DOHH2 (cell line): ENCODE results near the gene PCNX2.

Experiments used
- H3F3A ChIP-seq: fragments of 200-600 bp; sonication (generic), shearing (Covaris generic); 2 replicates; pipeline ENCODE4 v1.6.0; 2016; ENCODE audit warnings: antibody characterized with exemption, mild to moderate bottlenecking; ENCODE audit not compliant: control insufficient read depth, insufficient read depth
- H3K27ac ChIP-seq: fragments of 200-600 bp; sonication (generic); 2 replicates; pipeline ENCODE4 v1.5.1; 2014; ENCODE audit warnings: low read depth, mild to moderate bottlenecking, low read length, moderate library complexity
- H3K27me3 ChIP-seq: fragments of 200-600 bp; sonication (generic); 2 replicates; pipeline ENCODE4 v1.6.1; 2014; ENCODE audit warnings: mild to moderate bottlenecking, low read length, mixed read lengths; ENCODE audit not compliant: control insufficient read depth
- H3K36me3 ChIP-seq: fragments of 200-600 bp; sonication (generic); 2 replicates; pipeline ENCODE4 v1.6.1; 2014; ENCODE audit warnings: mild to moderate bottlenecking, low read length, moderate library complexity, mixed read lengths; ENCODE audit not compliant: control insufficient read depth
- H3K4me1 ChIP-seq: fragments of 200-600 bp; sonication (generic); 2 replicates; pipeline ENCODE4 v1.6.1; 2014; ENCODE audit warnings: mild to moderate bottlenecking, low read length, mixed read lengths; ENCODE audit not compliant: control insufficient read depth
- H3K4me2 ChIP-seq: fragments of 200-600 bp; sonication (generic); 2 replicates; pipeline ENCODE4 v1.6.0; 2014; ENCODE audit warnings: mild to moderate bottlenecking, low read length, moderate library complexity
- H3K4me3 ChIP-seq: fragments of 200-600 bp; sonication (generic); 2 replicates; pipeline ENCODE4 v1.5.1; 2014; ENCODE audit warnings: mild to moderate bottlenecking, low read length, mixed read lengths
- H3K79me2 ChIP-seq: fragments of 200-600 bp; sonication (generic); 2 replicates; pipeline ENCODE4 v1.6.1; 2014; ENCODE audit warnings: mild to moderate bottlenecking, low read length, mixed read lengths; ENCODE audit not compliant: control insufficient read depth
- H3K9me2 ChIP-seq: fragments of 200-600 bp; sonication (generic); replicated peaks from 2 replicates; pipeline ENCODE4 v1.6.1; 2014; ENCODE audit warnings: mild to moderate bottlenecking, low read length, mixed read lengths; ENCODE audit not compliant: control insufficient read depth
- H3K9me3 ChIP-seq: fragments of 200-600 bp; sonication (generic); 2 replicates; pipeline ENCODE4 v1.6.1; 2014; ENCODE audit warnings: antibody characterized with exemption, low read length, mixed read lengths; ENCODE audit not compliant: control insufficient read depth, insufficient read depth
- H4K20me1 ChIP-seq: fragments of 200-600 bp; sonication (generic); 2 replicates; pipeline ENCODE4 v1.6.0; 2014; ENCODE audit warnings: low read depth, mild to moderate bottlenecking, antibody characterized with exemption, low read length, moderate library complexity; ENCODE audit not compliant: control insufficient read depth, insufficient read depth
- EZH2phosphoT487 ChIP-seq: fragments of 200-600 bp; sonication (generic); IDR thresholded peaks from 2 replicates; pipeline ENCODE4 v1.6.1; 2017; ENCODE audit warnings: borderline replicate concordance, mild to moderate bottlenecking, antibody characterized with exemption, low read length, moderate library complexity, mixed read lengths
- TF ChIP-seq, protein P1 (sequence below): fragments of 200-600 bp; sonication (generic); IDR thresholded peaks from one replicate; pipeline ENCODE4 v1.5.1; 2014; ENCODE audit warnings: antibody characterized with exemption, mild to moderate bottlenecking, low read depth, low read length; ENCODE audit not compliant: poor library complexity, severe bottlenecking

The PCNX2 gene

DNA sequence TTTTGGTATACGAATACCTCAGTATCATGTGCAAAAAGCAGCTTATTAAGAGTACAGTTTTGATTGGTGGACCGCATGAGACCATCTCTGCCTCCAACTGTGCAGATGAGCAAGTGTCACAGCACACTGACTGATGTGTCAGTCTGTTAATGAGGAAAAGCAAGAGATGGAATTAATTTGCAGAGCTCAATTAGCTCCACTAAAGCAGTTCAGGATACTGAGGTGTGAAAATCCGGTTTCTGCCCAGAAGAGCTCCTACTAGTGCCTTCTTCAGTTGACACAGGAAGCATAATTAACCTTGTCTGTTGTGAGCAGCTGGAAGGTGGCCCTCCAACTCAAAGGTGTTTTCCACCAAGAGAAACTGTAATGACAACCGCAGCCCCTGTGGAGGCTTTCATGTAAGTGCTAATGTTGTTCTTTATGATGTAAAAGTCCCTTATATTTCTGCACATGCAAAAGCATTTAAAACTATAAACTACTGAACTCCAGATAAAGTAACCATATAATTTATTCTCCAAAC, 44.3 kb downstream of the PCNX2 start:
- H4K20me1 ChIP-seq: no peaks in the 10 kb centered on the region
- H3K79me2 ChIP-seq: no peaks in the 10 kb centered on the region
- no peaks in the 10 kb centered on the region for H3K9me2 ChIP-seq
- no peaks in the 10 kb centered on the region for H3F3A ChIP-seq
- H3K4me1 ChIP-seq: no peaks in the 10 kb centered on the region
- no peak overlapping the region for H3K4me2 ChIP-seq
- 0 out of 2 replicates have a peak, but pooled peaks cover 3% of the 10 kb centered on the region for H3K36me3 ChIP-seq
- no peak overlapping the region for H3K4me3 ChIP-seq
- H3K9me3 ChIP-seq: no peaks in the 10 kb centered on the region
- no peaks in the 10 kb centered on the region for H3K27me3 ChIP-seq
- no peak overlapping the region for H3K27ac ChIP-seq
- TF ChIP-seq, protein P1, sequence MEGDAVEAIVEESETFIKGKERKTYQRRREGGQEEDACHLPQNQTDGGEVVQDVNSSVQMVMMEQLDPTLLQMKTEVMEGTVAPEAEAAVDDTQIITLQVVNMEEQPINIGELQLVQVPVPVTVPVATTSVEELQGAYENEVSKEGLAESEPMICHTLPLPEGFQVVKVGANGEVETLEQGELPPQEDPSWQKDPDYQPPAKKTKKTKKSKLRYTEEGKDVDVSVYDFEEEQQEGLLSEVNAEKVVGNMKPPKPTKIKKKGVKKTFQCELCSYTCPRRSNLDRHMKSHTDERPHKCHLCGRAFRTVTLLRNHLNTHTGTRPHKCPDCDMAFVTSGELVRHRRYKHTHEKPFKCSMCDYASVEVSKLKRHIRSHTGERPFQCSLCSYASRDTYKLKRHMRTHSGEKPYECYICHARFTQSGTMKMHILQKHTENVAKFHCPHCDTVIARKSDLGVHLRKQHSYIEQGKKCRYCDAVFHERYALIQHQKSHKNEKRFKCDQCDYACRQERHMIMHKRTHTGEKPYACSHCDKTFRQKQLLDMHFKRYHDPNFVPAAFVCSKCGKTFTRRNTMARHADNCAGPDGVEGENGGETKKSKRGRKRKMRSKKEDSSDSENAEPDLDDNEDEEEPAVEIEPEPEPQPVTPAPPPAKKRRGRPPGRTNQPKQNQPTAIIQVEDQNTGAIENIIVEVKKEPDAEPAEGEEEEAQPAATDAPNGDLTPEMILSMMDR: no peak
- TF ChIP-seq EZH2phosphoT487: no peak

- Histone ChIP-seq H3K36me3 (0 out of 2 replicates have a peak, but pooled peaks cover 3% of the 10 kb centered on the region), H3K27ac (no peak overlapping the region)
These were observed 47.5 kb downstream of the PCNX2 start for GRCh38 chr1:233248014-233248413.

GRCh38 chr1:233246965-233247364, 48.6 kb downstream of the PCNX2 start:
- no peak for TF ChIP-seq EZH2phosphoT487
- TF ChIP-seq, protein P1: no peak
- Histone ChIP-seq H3K27ac (no peak overlapping the region), H3K79me2 (no peaks in the 10 kb centered on the region), H3K36me3 (no peaks in the 10 kb centered on the region), H3K9me3 (no peaks in the 10 kb centered on the region), H3K4me1 (no peaks in the 10 kb centered on the region), H3K9me2 (no peaks in the 10 kb centered on the region), H4K20me1 (no peaks in the 10 kb centered on the region), H3K4me2 (no peak overlapping the region), H3F3A (no peaks in the 10 kb centered on the region), H3K4me3 (no peak overlapping the region), H3K27me3 (no peaks in the 10 kb centered on the region)

More at GRCh38 chr1:233248014-233248413, 47.5 kb downstream of the PCNX2 start:
- Histone ChIP-seq H3F3A (no peaks in the 10 kb centered on the region), H3K27me3 (no peaks in the 10 kb centered on the region), H3K4me2 (no peak overlapping the region), H3K9me3 (no peaks in the 10 kb centered on the region), H3K9me2 (no peaks in the 10 kb centered on the region), H4K20me1 (no peaks in the 10 kb centered on the region), H3K79me2 (no peaks in the 10 kb centered on the region), H3K4me3 (no peak overlapping the region), H3K4me1 (no peaks in the 10 kb centered on the region)
- no peak for TF ChIP-seq EZH2phosphoT487
- TF ChIP-seq, protein P1: no peak
